Hepatocyte (in vitro differentiated cells): ENCODE data around the gene MDM2. TPM values are rescaled to one million over a fixed set of nuclear protein-coding genes. Genes with fewer than 3 reads are reported as not detected.

Experiments used
- DNase-seq: peaks from one replicate; pipeline ENCODE4 v3.0.0-alpha.2; 2016; ENCODE audit warnings: low spot score
- H2AFZ ChIP-seq: fragments of 200-600 bp; sonication (generic); 2 replicates; pipeline ENCODE4 v1.6.0; 2016; ENCODE audit warnings: antibody characterized with exemption, mild to moderate bottlenecking
- H3K27ac ChIP-seq: fragments of 200-600 bp; sonication (generic); 2 replicates; pipeline ENCODE4 v1.5.1; 2016; ENCODE audit warnings: mild to moderate bottlenecking
- H3K27me3 ChIP-seq: fragments of 200-600 bp; sonication (generic); 2 replicates; pipeline ENCODE4 v1.6.1; 2016
- H3K36me3 ChIP-seq: fragments of 200-600 bp; sonication (generic); replicated peaks from 2 replicates; pipeline ENCODE4 v1.5.1; 2016; ENCODE audit warnings: low read depth; ENCODE audit not compliant: insufficient read depth
- H3K4me1 ChIP-seq: fragments of 200-600 bp; sonication (generic); 2 replicates; pipeline ENCODE4 v1.5.1; 2016; ENCODE audit warnings: mild to moderate bottlenecking, moderate library complexity; ENCODE audit not compliant: insufficient read depth
- H3K4me2 ChIP-seq: fragments of 200-600 bp; sonication (generic); 2 replicates; pipeline ENCODE4 v1.6.0; 2016
- H3K4me3 ChIP-seq: fragments of 200-600 bp; sonication (generic); 2 replicates; pipeline ENCODE4 v1.5.1; 2016; ENCODE audit warnings: mild to moderate bottlenecking
- H3K79me2 ChIP-seq: fragments of 200-600 bp; sonication (generic); 2 replicates; pipeline ENCODE4 v1.6.0; 2017; ENCODE audit warnings: mild to moderate bottlenecking
- H3K9me2 ChIP-seq: fragments of 200-600 bp; sonication (generic); replicated peaks from 2 replicates; pipeline ENCODE4 v1.6.0; 2017; ENCODE audit warnings: mild to moderate bottlenecking; ENCODE audit not compliant: insufficient read depth
- H3K9me3 ChIP-seq: fragments of 200-600 bp; sonication (generic); 2 replicates; pipeline ENCODE4 v1.5.1; 2016; ENCODE audit warnings: low read depth, mild to moderate bottlenecking
- H4K20me1 ChIP-seq: fragments of 200-600 bp; sonication (generic); 2 replicates; pipeline ENCODE4 v1.6.0; 2016; ENCODE audit warnings: mild to moderate bottlenecking; ENCODE audit not compliant: insufficient read depth, poor library complexity, severe bottlenecking
- EZH2 ChIP-seq: fragments of 200-600 bp; sonication (generic); IDR thresholded peaks from 2 replicates; pipeline ENCODE4 v1.6.1; 2016; ENCODE audit warnings: antibody characterized with exemption, mild to moderate bottlenecking, borderline replicate concordance
- EZH2phosphoT487 ChIP-seq: fragments of 200-600 bp; sonication (generic); IDR thresholded peaks from one replicate; pipeline ENCODE4 v1.6.1; 2018; ENCODE audit warnings: antibody characterized with exemption, mild to moderate bottlenecking, low read depth, moderate library complexity; ENCODE audit not compliant: unreplicated experiment, severe bottlenecking
- WGBS: methylation state at CpG from one replicate; pipeline ENCODE4 v1.1.6; 2016; ENCODE audit warnings: low lambda C conversion rate; ENCODE audit errors: missing lambda C conversion rate; 5-methylcytosine and 5-hydroxymethylcytosine counted together
- polyA plus RNA-seq: library from polyadenylated mRNA; unstranded; fragments of >200 nt; fragmentation: Nextera tagmentation; extraction: Ambion mirVana; gene quantifications from 2 replicates; pipeline ENCODE4 v1.2.1, GENCODE V29; 2016
- total RNA-seq: library from RNA; depleted of rRNA; stranded (reverse); fragments of >200 nt; gene quantifications from 2 replicates; pipeline ENCODE4 v1.2.3, GENCODE V29; 2014
- TF ChIP-seq, protein P1 (sequence below): fragments of 200-600 bp; sonication (generic); IDR thresholded peaks from 2 replicates; pipeline ENCODE4 v1.5.1; 2016; ENCODE audit warnings: antibody characterized with exemption, mild to moderate bottlenecking; ENCODE audit not compliant: poor library complexity

The MDM2 gene
- total and polyA plus RNA-seq, 2 experiments from 2014 or later: 42.0 to 77.4 TPM

DNA sequence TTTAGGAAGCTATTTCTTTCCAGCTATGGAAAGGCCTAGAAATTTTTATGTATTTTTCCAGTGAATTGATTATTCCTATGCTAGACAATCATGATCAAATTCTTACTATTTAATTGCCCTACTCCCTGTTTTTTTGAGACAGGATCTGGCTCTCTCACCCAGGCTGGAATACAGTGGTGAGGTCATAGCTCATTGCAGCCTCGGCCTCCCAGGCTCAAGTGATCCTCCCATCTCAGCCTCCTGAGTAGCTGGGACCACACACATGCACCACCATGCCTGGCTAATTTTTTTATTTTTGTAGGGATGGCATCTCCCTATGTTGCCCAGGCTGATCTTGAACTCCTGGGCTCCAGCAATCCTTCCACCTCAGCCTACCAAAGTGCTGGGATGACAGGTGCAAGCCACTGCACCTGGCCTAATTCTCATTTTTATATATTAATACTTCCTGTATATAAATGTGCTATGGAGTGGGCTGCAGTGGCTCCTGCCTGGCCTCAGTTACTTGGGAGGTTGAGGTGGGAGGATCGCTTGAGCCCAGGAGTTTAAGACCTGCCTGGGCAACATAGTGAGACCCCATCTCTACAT lies 16.0 kb upstream of the MDM2 start:
- H3K27me3 ChIP-seq: no peaks in the 10 kb centered on the region
- H4K20me1 ChIP-seq: no peaks in the 10 kb centered on the region
- H3K4me1 ChIP-seq: peaks cover 2% of the 10 kb centered on the region
- no peaks in the 10 kb centered on the region for H3K9me2 ChIP-seq
- H3K79me2 ChIP-seq: no peaks in the 10 kb centered on the region
- H3K4me2 ChIP-seq: no peak overlapping the region
- WGBS: 90% methylated on average over 2 of the region's 2 CpGs
- H3K4me3 ChIP-seq: no peak overlapping the region
- no peaks in the 10 kb centered on the region for H3K36me3 ChIP-seq
- no peak overlapping the region for H3K27ac ChIP-seq
- H2AFZ ChIP-seq: no peak overlapping the region
- DNase-seq: no peak
- H3K9me3 ChIP-seq: no peaks in the 10 kb centered on the region
- TF ChIP-seq EZH2phosphoT487 (no peak), EZH2 (no peak)
- TF ChIP-seq, protein P1, sequence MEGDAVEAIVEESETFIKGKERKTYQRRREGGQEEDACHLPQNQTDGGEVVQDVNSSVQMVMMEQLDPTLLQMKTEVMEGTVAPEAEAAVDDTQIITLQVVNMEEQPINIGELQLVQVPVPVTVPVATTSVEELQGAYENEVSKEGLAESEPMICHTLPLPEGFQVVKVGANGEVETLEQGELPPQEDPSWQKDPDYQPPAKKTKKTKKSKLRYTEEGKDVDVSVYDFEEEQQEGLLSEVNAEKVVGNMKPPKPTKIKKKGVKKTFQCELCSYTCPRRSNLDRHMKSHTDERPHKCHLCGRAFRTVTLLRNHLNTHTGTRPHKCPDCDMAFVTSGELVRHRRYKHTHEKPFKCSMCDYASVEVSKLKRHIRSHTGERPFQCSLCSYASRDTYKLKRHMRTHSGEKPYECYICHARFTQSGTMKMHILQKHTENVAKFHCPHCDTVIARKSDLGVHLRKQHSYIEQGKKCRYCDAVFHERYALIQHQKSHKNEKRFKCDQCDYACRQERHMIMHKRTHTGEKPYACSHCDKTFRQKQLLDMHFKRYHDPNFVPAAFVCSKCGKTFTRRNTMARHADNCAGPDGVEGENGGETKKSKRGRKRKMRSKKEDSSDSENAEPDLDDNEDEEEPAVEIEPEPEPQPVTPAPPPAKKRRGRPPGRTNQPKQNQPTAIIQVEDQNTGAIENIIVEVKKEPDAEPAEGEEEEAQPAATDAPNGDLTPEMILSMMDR: no peak

DNA sequence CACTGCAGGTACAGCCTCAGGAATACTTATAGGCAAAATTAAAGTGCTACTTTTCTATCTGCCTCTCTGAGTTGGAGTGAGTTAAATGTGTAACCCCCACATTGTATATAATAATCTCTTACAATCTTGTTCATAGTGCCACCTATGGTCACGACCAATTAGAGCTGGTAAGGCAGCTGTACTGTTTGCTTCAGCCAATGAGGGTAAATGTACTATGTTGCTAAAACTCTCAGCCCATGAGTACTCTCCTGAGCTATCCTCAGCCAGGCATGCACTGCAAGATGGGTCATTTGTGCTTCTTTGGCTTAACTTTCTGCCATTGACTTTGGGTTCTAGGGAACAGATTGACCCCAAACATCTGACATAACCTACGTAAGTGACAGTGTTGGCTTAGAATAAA lies 15.0 kb upstream of the MDM2 start:
- peaks cover 2% of the 10 kb centered on the region for H3K4me1 ChIP-seq
- 81% methylated on average over 2 of the region's 2 CpGs for WGBS
- TF ChIP-seq, protein P1: no peak
- no peak for TF ChIP-seq EZH2
- TF ChIP-seq EZH2phosphoT487: no peak
- no peak overlapping the region for H2AFZ ChIP-seq
- H4K20me1 ChIP-seq: no peaks in the 10 kb centered on the region
- H3K4me2 ChIP-seq: no peak overlapping the region
- no peaks in the 10 kb centered on the region for H3K79me2 ChIP-seq
- H3K27me3 ChIP-seq: no peaks in the 10 kb centered on the region
- no peak for DNase-seq
- no peaks in the 10 kb centered on the region for H3K9me3 ChIP-seq
- no peak overlapping the region for H3K27ac ChIP-seq
- H3K9me2 ChIP-seq: no peaks in the 10 kb centered on the region
- no peaks in the 10 kb centered on the region for H3K36me3 ChIP-seq
- no peak overlapping the region for H3K4me3 ChIP-seq

DNA sequence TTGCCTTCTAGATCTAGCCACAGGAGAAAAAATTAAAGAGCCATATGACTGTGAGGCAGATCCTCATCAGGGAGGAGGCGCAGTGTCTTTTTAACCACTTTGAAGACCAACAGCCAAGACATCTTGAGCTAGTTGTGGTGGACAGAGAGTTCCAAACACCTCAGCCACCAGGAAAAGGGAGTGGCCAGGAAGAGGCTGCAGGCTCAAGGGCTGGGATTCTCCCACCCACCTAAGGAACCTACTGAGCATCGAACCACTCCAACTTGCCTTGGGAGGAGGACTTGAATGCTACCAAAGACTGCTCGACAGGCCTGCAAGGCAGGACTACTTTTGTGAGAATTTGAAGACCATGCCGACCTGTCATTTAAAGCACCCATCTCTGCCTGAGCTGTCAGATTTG lies 14.5 kb upstream of the MDM2 start:
- no peak overlapping the region for H3K27ac ChIP-seq
- H4K20me1 ChIP-seq: no peaks in the 10 kb centered on the region
- TF ChIP-seq EZH2 (no peak), EZH2phosphoT487 (no peak)
- TF ChIP-seq, protein P1: no peak
- 89% methylated on average over 4 of the region's 4 CpGs for WGBS
- peaks cover 2% of the 10 kb centered on the region for H3K4me1 ChIP-seq
- H3K36me3 ChIP-seq: no peaks in the 10 kb centered on the region
- DNase-seq: no peak
- no peaks in the 10 kb centered on the region for H3K9me2 ChIP-seq
- H3K9me3 ChIP-seq: no peaks in the 10 kb centered on the region
- no peaks in the 10 kb centered on the region for H3K79me2 ChIP-seq
- H3K4me3 ChIP-seq: no peak overlapping the region
- H3K27me3 ChIP-seq: no peaks in the 10 kb centered on the region
- no peak overlapping the region for H3K4me2 ChIP-seq
- no peak overlapping the region for H2AFZ ChIP-seq
